Epithelial cell of esophagus (primary cell): ENCODE measurements around the gene GPS1.

Source experiments
- DNase-seq: peaks from one replicate; pipeline ENCODE4 v3.0.0; 2010; ENCODE audit warnings: low read depth
- H3K4me3 ChIP-seq: 2 replicates; pipeline ENCODE4 v1.5.1; 2011; ENCODE audit warnings: mild to moderate bottlenecking, low read length, control low read depth
- TF ChIP-seq, protein P1 (sequence below): IDR thresholded peaks from 2 replicates; pipeline ENCODE4 v1.5.1; 2011; ENCODE audit warnings: low read depth, mild to moderate bottlenecking, low read length, control low read depth, inconsistent platforms; ENCODE audit not compliant: insufficient read depth; ENCODE audit errors: missing control alignments

The GPS1 gene

DNA sequence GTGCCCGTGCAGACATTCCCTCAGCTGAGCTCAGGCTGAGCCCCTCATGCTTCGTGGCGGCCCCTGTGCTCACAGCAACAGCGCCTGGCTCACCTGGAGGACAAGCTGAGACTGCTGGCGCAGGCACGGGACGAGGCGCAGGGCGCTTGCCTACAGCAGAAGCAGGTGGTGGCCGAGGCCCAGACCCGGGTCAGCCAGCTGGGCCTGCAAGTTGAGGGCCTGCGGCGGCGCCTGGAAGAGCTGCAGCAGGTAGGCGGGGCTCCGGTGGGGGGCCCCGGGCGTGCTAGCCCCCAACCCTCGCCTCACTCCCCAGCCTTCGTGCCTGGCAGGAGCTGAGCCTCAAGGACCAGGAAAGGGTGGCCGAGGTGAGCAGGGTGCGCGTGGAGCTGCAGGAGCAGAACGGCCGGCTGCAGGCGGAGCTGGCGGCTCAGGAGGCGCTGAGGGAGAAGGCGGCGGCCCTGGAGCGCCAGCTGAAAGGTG is 21.7 kb upstream of the GPS1 start:
- no peak for DNase-seq
- TF ChIP-seq, protein P1, sequence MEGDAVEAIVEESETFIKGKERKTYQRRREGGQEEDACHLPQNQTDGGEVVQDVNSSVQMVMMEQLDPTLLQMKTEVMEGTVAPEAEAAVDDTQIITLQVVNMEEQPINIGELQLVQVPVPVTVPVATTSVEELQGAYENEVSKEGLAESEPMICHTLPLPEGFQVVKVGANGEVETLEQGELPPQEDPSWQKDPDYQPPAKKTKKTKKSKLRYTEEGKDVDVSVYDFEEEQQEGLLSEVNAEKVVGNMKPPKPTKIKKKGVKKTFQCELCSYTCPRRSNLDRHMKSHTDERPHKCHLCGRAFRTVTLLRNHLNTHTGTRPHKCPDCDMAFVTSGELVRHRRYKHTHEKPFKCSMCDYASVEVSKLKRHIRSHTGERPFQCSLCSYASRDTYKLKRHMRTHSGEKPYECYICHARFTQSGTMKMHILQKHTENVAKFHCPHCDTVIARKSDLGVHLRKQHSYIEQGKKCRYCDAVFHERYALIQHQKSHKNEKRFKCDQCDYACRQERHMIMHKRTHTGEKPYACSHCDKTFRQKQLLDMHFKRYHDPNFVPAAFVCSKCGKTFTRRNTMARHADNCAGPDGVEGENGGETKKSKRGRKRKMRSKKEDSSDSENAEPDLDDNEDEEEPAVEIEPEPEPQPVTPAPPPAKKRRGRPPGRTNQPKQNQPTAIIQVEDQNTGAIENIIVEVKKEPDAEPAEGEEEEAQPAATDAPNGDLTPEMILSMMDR = no peak
- no peak overlapping the region for H3K4me3 ChIP-seq

DNA sequence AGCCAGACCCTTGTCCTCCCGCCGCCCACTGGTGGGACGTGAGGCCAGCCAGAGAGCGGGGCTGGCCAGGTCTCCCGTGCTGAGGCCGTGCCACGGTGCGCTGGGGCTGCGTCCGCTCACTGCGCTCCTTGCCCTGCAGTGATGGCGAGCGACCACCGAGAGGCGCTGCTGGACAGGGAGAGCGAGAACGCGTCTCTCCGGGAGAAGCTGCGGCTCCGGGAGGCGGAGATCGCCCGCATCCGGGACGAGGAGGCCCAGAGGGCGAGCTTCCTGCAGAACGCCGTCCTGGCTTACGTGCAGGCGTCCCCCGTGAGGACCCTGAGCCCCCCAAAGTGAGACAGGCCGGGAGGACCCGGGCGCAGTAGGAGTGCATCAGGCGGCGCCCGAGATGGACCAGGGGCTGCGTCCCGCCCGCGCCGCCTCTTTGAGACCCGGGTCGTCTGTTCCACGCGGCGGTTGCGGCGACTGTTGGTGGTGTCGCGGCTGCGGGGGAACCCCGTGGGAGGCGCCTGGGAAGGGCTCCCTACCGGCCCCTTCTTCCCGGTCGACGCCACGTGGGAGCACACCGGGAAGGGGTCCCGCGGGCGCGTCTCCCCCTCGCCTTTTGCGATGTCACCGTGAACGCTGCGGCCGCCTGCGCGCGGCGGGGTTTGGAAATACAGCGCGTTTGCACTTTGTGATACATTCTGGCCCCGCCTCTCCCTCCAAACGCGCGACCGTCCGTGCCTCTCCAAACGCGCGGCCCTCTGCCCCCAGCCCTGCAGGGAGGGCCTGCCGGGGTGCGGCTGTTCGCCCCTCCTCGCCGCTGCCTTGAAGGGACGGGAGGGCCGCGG is 21.0 kb upstream of the GPS1 start:
- TF ChIP-seq, protein P1 = peak; percentile 75

DNA sequence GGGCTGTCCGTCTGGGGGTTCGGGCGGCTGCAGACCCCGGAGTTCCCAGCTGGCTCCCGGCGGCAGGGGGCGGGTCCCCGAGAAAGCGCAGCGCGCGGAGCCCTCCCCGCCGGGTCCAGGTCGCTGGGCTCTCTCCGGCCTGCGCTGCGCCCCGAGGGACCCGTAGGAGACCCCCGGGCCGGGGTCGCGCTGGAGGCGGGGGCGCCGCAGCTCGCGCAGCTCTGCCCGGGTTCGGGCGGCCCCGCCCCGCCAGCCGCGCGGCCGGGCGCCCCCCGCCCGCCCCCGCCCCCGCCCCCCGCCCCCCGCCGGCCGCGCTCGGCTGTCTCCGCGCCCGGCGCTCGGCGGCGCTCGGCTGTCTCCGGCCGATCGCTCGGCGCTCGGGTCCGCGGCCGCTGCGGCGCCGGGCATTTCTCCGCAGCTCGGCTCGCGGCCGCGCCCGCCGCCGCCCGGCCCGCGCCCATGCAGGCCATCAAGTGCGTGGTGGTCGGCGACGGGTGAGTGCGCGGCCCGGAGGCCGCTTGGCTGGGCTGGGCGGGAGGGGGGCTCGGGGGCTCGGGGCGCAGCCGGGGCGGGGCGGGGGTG is 20.3 kb upstream of the GPS1 start, which contains the start of gene RAC3:
RAC3 (plus strand) TSS at position 376 of the 582 bp plus-strand sequence; CDS start at position 460, 84 bp downstream.
- peak within 1 kb of the TSS; percentile 50 for H3K4me3 ChIP-seq
- DNase-seq = peak; percentile 38
- TF ChIP-seq, protein P1 = no peak

More for the DNA sequence above, 21.0 kb upstream of the GPS1 start:
- H3K4me3 ChIP-seq = peak overlapping the region; percentile 47
- DNase-seq = peak; percentile 91

DNA sequence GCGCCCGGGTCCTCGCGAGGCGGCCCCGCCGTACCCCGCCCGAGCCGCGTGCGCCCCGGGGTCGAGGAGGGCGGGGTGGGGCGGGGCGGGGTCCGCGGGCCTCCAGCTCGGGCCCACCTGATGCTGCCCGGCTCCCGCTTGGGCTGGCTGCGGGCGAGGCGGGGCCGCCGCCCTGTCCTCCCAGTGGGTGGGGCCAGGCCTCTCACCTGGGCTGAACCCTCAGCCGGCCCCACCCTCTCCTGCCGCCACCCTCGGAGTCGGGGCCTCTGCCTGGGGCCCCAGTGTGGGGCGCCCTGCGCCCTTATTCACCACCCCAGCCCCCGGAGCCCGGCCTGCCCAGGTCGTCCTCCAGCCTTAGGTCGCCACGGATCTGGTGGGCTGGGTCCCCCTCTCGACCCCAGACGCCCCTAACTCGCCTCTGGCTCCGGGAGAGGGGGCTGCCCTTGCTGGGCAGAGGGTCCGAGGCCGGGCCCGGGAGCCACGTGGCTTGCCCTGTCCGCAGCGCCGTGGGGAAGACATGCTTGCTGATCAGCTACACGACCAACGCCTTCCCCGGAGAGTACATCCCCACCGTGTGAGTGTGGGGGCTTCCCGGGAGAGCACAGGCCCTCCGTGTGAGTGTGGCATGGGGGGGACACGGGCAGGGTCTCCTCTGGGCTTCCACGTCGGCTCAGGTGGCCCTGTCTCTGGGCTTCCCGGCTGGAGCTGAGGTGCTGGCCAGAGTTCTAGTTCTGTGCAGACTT is 19.6 kb upstream of the GPS1 start:
- DNase-seq = peak; percentile 60
- TF ChIP-seq, protein P1 = no peak
- peak overlapping the region; percentile 50 for H3K4me3 ChIP-seq

DNA sequence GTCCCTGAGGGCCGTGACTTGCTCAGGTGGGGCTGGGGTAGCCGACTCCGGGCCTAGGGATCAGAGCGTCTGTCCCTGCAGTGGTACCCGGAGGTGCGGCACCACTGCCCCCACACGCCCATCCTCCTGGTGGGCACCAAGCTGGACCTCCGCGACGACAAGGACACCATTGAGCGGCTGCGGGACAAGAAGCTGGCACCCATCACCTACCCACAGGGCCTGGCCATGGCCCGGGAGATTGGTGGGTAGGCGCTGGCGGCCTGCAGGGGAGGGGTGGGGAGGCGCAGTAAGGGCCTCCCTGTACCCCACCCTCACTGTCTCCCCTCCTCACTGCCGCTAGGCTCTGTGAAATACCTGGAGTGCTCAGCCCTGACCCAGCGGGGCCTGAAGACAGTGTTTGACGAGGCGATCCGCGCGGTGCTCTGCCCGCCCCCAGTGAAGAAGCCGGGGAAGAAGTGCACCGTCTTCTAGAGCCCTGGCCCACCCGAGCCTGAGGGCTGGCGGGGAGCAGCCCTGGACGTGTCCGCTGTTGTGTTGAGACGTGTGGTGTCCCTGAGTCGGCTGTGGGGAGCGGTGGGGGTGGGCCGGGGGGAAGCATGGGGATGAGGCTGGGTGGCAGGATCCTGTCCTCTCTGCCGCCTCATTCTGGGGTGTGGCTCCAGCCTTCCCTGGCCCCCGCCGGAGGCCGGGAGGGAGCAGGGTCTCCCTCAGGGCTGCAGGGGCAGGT is 18.2 kb upstream of the GPS1 start:
- TF ChIP-seq, protein P1 = no peak
- H3K4me3 ChIP-seq = no peak overlapping the region
- DNase-seq = no peak

DNA sequence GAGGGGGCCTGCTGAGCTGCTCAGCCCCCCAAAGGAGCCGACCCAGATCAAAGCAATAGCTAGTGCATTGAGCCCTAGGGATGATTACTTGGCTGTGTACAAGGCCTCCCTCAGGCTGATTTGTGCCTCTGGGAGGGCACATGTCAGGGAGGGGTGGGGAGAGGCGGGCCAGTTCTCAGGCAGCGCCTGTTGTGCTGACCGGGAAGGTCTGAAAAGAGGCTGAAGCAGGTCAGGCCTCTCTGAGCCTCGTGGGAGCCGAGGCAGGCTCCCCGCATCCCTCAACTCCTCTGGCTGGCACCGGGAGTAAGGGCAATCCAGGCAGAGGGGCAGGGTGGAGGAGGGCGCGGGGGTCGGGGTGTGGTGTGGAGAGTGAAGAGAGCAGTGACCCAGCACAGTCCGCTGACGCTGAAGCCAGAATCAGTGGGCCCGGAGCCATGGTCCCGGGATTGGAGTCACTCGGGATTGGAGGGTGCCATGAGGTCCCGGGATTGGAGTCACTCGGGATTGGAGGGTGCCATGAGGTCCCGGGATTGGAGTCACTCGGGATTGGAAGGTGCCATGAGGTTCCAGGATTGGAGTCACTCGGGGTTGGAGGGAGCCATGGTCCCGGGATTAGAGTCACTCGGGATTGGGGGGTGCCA is 17.2 kb upstream of the GPS1 start:
- no peak overlapping the region for H3K4me3 ChIP-seq
- no peak for DNase-seq
- TF ChIP-seq, protein P1 = no peak
